GM21825 (cell line): ENCODE data around the gene WDR55.
"Not testable (repeated sequence)": the region's sequence is repeated elsewhere in the genome, so short reads cannot be mapped to it uniquely, and the experiment has no call there.

Experiments used
- ATAC-seq: cut with Tn5 transposase; IDR thresholded peaks from one replicate; pipeline ENCODE4 v1.9.1; 2021; ENCODE audit warnings: mild to moderate bottlenecking, moderate library complexity; ENCODE audit not compliant: unreplicated experiment

The WDR55 gene

DNA sequence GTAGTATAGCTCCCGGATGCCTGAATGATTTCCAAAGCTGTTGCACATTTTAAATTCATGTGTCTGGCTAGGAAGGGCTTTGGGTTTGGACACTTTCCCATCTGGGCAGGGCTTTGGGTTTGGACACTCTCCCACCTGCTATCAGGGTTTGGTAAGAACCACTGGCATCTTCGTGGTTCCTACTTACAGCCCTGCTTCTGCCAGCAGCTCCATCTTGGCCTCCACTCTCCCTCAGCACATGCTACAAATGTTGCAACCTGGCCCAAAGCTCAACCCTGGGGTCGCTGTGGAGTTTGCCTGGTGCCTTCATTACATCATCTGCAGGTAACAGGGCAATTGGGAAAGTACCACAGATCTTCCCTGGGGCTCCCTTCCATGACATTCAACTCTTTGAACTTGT, 22.0 kb upstream of the WDR55 start:
- no peak for ATAC-seq

DNA sequence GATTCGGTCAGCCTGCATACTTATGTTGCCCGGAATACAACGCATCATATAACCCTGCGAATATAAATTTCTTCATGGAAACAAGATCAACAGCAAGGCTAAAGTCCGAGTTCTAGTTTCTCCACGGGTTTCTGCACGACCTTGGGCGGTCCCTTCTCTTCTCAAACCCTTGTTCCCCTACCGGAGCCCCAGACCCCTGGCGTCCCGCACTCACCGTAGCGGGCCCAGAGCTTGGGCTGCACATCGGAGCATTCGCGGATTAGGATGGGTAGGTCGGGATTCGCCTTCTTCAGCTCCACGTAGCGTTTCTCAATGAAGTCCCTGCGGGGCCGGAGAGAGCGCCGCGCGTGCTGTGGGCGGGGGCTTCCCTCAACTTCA, 17.7 kb upstream of the WDR55 start:
- peak; percentile 11 for ATAC-seq

DNA sequence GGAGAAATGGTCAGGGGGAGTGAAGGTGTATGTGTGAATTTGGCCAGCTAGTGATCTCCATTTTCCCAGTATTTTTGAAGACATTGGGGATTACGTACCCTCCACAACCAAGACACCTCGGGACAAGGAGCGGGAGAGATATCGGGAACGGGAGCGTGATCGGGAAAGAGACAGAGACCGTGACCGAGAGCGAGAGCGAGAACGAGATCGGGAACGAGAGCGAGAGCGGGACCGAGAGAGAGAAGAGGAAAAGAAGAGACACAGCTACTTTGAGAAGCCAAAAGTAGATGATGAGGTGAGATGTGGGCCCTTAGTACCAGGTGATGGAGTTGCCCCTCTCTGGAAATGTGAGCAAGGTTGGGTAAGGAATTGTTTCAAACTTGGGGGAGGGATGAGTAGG, 5.8 kb upstream of the WDR55 start:
- ATAC-seq = no peak

DNA sequence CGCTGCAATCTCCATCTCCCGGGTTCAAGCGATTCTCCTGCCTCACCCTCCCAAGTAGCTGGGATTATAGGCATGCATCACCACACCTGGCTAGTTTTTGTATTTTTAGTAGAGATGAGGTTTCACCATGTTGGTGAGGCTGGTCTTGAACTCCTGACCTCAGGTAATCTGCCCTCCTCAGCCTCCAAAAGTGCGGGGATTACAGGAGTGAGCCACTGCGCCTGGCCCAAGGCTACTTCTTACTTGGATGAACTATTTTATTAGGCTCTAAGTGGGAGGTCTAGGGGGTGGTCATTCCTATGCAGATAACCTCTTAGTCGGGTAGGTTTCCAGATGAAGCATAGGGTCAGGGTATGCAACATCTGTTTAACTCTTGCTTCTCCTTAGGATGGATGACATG, 4.3 kb upstream of the WDR55 start:
- ATAC-seq = not testable (repeated sequence)

DNA sequence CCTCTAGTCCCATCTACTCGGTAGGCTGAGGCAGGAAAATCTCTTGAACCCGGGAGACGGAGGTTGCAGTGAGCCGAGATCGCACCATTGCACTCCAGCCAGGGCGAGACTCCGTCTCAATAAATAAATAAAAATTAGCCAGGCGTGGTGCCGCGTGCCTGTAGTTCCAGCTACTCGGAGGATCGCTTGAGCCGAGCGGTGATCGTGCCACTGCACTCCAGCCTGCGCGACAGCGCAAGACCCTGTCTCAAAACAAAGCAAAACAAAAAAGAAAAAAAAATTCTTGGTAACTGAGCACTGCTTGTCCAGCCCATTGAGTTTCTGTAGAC, 710 bp upstream of the WDR55 start:
- no peak for ATAC-seq

DNA sequence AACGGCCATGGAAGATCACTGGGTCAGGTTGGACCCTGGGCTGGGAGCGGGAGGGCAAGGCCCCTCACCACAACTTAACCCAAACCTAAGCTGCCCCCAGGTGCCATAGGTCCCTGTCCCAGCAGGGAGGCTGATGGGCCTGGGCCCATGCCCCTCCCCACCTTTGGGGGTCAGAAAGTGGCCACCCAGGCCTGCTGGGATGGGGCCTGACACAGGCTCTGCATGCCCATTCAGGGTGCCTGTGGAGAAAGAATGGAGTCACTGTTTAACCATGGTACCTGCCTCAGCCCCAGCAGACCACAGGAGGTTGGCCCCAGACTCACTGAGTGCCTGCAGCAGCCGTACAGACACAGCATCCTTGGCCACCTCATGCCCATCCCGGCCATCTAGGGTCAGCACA, 6.3 kb downstream of the WDR55 start:
- not testable (repeated sequence) for ATAC-seq

DNA sequence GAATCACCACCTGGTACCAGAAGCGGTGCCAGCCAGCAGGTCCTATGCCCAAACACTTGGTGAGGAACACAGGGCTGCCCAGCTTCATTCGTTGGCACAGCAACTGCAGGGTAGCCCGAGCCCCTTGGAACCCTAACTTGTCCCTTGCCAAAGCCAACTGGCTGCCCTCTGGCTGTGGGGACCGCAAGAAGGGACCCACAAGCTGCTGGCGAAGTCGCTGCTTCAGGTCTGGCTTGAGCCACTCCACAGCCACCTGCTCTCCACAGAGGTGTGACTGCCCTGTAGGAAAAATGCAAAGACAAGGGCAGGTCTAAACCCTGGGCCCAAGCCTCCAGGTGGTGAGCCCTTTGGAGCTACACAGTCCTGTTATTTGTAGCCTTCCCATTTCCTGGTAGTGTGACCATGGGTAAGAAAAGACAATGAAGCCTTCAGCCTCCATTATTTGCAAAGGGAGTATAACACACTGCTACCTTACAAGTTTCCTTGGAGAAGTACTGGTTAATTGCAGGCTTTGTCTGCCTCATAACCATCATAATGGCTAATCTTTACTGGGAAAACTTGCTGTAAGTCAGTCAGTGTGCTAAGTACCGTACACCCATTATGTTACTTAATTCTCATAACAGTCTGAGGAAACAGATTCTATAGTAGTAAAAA, 6.9 kb downstream of the WDR55 start:
- ATAC-seq = no peak

DNA sequence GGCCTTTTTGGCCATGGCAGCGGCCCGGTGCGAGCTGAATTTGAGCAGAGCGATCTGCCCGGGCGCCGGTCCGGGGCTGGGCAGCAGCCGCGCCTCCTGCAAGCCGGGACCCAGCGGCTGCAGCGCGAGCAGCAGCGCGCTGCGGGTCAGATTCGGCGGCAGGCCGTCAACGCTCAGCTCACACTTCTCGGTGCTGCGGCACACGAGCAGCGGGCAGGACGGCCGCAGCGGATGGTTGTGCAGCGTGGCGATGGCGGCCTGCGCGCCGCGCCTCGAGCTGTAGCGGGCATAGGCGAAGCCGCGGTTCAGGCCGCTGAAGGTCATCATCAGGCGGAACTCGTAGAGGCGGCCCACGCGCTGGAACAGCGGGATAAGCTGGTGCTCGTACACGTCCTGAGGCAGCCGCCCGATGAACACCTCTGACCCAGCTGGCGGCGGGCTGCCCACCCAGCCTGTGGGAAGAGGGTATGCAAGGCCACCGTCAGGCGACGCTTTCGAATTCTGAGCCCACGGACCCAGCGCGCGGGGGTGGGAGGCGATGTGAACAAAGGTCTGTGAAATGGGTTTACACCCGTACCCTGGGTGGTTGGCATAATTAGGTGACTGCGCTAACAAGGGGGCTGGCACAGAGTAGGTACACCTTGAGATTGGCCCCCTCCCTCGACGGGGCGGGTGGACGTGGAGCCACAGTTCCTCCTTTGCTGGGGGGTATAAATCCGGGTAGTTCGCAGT, 7.9 kb downstream of the WDR55 start:
- ATAC-seq = no peak

DNA sequence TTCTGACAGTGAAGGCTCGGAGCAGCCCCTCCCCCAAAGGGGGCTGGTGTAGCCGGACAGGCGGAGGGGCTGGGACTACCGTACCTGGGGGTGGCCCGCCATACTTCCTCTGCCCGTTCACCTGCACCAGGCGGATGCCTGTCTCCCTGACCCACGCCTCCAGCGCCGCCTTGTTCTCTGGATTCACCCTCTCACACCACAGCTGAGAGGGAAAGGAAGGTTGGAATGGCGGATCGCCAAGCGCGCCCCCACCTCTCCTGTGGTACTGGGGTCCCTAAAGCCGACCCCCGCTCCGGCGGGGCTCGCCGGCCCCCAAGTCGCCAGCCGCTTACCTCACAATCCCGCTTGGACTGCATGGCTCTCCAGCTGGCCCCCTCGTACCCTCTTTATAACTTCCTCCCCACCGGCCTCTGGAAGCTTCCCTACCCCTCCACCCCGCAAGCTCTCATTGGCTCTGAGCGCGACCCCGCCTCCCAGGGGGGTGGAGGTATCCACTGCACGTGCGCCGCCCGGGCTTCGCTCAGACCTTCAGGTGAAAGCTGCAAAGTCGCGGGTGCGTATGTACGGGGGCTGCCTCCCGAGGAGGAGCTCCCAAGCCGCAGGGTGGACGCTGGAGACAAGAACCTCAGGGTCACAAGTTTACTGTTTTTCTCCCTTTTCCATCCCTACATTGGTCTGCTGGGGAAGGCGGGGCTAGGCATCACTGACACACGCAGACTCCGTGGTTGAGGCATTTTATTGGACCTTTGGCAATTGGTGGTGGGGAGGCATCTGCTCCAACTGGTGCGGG, 8.7 kb downstream of the WDR55 start, which contains the start of gene DND1:
TSS of gene DND1 (minus strand) at position 390 of the 790 bp plus-strand sequence. CDS start at position 356, 34 bp downstream.
- ATAC-seq = no peak

DNA sequence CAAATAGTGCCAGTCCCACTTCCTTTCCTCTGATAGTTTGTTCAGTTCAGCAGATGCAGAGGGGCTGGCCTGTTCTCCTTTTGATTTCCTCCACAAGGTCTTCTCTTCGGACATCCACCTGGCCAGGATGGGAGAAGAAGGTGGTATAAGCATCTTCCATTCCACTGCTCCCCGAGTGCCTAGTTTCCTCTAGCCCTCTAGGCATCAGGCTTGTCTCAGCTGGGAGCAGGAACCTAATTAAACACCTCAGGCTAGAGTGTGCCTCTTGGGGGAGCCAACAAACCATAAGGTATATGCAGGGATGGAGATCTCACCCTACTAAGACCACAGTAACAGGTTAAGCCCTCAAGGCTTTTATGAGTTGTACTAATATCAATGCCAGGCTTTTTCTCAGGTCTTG, 9.5 kb downstream of the WDR55 start:
- no peak for ATAC-seq

DNA sequence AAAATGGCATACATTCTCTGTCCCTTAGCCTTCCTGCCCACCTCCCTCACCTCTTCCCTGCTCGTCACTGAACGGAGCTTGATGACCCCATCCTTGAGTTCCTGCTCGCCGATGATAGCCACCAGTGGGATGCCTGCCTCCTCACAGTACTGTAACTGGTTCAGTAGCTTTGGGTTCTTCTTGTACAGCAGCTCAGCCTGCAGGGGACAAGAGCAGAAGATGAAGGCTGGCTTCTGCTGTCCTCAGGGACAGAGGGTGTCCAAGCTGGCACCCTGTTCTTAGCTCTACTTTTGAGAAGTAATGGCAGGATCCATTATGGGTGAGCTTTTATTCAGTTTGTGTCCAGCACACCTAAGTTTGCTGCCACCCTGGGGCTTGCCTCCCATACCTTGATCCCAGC, 9.9 kb downstream of the WDR55 start:
- no peak for ATAC-seq

DNA sequence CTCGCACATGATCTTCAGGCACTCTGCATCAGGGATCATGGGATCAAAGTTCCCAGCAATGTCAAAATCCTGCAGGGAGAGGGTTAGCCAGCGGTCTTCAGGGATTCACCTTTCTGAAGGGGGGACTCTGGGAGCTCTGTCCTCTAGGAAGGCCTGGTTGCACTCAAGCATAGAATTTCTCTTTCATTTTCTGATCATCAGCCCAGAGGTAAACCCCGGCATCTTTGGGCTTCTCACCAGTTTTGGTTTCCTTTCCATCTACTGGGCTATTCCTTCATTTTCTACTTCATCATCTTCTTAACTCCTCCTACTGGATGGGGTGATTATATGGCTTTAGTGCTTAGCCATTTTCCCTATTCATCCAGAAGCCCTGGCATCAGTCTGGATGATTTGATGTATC, 13.2 kb downstream of the WDR55 start:
- ATAC-seq = no peak

DNA sequence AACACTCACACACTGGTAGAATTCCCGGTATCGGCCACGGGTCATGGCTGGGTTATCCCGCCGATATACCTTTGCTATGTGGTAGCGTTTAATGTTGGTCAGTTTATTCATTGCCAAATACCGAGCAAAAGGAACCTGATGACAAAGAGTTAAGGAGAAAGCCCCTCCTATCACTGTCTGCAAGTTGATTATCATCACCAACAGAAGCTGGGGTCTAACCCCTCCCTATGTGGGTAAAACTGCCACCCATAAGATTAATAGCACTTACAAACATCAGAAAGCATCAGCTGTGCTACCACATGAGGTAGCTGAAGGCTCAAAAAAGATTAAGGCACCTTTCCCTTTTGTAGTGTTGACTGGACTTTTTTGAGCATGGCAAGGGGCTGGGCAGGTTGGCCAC, 14.3 kb downstream of the WDR55 start:
- no peak for ATAC-seq

DNA sequence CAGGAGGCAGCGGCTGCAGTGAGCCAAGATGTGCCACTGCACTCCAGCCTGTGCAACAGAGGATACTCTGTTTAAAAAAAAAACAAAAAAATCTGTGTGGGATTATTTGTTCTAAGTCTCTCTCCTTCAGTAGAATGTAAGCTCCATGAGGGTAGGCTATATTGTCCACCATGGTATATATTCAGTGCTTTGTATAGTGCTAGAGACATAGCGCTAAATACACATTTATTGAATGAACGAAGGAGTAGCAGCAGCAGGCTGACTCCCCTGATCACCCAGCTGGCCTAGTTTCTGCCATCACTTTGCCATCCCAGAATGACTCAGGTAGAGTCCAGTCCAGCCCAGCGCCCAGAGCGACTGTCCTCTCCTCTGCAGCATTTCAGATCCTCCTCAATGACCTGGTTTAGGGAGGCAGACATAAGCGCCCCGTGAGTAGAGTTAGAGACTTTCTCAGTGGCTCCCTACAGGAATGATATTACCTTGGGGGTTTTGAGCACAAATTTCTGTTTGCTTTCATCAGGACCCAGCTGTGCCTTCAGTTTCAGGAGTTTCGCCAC, 25.8 kb downstream of the WDR55 start:
- ATAC-seq = peak; percentile 6

DNA sequence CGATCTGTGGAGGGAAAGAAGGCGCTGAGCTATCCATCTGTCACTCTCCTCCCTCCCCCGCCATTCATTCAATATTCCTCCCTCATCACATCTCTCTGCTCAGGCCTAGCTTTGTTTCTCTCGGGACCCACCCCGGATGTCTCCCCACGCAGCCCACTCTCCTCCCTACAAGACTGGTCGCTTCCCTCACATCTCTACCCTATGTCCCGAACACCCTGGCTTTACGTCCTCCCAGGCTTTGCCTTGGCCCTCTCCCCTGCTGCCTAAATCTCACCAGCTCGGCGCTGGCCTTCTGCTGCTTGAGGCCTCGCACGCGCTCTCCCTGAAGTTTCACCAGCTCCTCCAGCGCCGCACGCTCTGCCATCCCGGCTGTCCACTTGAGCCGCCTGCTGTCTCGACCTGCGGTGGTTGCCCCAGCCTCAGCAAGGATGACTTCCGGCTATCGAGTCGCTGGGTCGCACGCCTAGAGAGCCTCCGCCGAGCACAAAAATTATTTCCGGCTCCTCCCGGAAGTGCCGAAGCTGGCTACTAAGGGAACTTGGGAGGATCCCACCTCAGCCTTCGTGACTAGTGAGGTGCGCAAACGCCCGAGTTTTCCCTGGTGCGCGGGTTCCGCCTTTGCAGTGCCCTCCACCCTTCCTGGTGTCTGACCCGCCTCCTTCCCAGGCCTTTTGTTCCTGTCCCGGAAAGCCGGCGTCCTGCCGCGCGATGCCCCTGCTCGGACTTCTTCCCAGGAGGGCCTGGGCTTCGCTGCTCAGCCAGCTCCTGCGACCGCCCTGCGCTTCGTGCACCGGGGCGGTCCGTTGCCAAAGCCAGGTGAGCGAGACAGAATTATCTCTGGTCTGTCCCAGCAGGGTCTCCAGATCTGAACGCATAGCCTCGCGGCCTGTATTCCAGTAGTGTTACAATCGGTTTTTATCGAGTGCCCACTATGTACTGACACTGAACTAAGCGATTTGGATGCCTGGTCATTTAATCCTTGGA, 26.5 kb downstream of the WDR55 start, which contains the start of the genes HARS1 and HARS2:
TSS of gene HARS1 (minus strand) at position 430 of the 984 bp plus-strand sequence. CDS start at position 364, 66 bp downstream.
TSS of gene HARS2 (plus strand) at position 515 of the 984 bp plus-strand sequence. CDS start at position 709, 194 bp downstream.
- ATAC-seq = peak; percentile 98

DNA sequence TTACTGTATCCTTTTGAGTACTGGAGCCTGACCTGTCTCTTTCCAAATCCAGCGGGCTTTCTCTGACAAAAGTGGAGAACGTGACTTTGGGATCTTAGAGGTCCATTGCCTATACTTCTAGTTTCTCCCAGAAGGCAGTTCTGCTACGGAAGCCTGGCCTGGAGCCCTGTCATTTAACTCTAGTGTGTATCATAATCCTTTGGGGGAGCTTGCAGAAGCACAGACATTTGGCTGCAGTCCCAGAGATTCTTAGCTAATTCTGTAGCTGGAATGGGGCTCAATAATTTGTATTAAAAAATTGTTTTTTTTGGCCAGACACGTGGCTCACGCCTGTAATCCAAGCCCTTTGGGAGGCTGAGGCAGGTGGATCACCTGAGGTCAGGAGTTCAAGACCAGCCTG, 29.6 kb downstream of the WDR55 start:
- no peak for ATAC-seq

DNA sequence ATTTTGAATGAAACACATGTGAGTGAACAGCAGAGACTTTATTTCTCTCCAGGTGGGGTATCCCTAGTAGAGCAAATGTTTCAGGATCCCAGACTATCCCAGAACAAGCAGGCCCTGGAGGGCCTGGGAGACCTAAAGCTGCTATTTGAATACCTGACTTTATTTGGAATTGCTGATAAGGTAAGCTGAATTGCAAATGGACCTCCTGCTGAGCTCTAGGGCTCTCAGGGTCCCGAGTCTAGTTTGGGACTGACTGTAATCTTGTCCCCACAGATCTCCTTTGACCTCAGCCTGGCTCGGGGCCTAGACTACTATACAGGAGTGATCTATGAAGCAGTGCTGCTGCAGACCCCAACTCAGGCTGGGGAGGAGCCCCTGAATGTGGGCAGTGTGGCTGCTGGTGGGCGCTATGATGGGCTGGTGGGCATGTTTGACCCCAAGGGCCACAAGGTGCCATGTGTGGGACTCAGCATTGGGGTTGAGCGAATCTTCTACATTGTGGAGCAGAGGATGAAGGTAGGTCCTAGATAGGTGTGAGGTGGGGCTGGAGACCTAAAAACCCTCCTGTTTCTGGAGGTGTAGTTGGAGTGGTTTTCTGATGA, 32.3 kb downstream of the WDR55 start:
- no peak for ATAC-seq

DNA sequence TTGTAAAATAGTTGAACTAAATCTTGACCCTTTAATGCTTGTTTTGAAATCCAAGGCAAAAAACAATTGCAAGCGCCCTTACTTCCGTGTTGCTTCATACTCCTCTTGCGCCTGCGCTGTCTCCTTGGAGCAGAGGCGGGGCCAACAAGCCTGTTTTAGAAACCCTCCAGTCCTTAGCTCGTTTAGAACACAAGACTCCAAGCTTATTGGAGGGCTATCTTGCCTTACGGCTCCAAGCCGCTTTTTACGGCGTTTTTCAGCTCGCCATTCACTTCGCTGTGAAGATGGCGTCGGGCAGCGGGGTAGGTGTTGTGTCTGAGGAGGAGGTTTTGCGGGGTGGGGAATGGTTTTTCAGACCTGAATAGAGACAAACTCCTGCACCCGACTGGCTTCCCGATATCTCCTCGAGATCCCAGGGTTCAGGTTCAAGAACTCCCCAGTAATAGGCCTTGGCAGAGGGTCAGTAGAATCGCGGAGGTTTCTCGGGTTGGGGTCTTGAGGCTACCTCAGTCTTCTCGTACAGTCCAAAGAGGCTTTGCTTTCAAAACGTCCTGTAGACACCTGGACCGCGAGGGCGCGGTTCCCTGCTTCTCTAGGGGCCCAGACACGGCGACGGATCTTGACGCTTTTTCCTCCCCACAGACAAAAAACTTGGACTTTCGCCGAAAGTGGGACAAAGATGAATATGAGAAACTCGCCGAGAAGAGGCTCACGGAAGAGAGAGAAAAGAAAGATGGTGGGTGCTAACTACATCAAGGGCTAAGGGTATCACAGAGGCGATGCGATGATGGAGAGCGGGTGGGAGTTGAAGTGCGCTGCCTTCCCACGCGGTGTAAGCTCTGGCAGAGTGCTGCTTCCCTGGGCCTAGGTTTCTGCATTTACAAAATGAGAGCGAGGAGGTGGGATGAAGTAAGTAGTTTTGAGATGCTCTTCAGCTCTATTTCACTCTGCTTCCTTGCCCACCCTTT, 35.8 kb downstream of the WDR55 start, which contains the start of gene ZMAT2:
TSS of gene ZMAT2 (plus strand) at position 271 of the 968 bp plus-strand sequence. CDS start at position 285, 14 bp downstream.
- peak; percentile 86 for ATAC-seq
